ENCODE data around the gene SND1. TPM values are rescaled to one million over a fixed set of nuclear protein-coding genes. Genes with fewer than 3 reads are reported as not detected.

SND1 gene
- total RNA-seq, 6 experiments from 2014 or later: 217 to 259 (median 247) TPM

DNA sequence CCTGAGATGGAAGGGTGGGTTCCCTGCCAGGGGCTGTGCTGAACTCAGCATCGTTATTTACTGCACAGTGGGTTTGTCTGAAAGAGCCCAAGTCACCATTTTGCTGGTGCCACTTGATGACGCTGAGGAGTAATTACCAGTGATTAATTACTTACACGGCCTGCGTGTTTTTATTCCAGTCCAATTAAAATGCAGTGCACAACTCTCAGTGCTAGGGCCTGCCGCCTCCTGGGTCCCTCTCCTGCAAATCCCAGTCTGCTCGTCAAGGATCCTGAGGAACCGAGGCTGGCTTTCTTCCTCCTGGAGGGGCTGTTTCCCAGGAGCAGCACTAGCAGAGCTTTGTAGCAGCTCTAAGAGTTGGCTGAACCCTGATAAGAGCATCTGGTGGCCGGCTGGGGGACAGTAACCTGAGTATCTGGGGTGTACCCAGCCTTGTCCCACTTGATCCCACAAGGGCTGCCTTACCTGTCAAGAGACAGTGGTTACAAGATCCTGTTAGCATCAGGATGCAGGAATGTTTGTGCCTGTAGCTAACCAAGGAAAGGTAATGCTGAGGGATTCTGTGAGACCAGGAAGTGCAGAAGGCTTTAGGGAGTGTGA lies 424.3 kb downstream of the SND1 start:
- Mint-ChIP-seq H3K4me3 (no peak overlapping the region), H3K27ac (no peak overlapping the region), H3K4me1 (ENCODE audit: low read depth) (no peaks in the 10 kb centered on the region), H3K36me3 (ENCODE audit: low read depth) (peaks cover 4% of the 10 kb centered on the region; the same call in 1 of the 2 replicates), H3K27me3 (ENCODE audit: insufficient read depth) (no peaks in the 10 kb centered on the region; the same call in none of the 2 replicates), H3K9me3 (no peaks in the 10 kb centered on the region)
- DNase-seq: no peak
- TF ChIP-seq, protein P1, sequence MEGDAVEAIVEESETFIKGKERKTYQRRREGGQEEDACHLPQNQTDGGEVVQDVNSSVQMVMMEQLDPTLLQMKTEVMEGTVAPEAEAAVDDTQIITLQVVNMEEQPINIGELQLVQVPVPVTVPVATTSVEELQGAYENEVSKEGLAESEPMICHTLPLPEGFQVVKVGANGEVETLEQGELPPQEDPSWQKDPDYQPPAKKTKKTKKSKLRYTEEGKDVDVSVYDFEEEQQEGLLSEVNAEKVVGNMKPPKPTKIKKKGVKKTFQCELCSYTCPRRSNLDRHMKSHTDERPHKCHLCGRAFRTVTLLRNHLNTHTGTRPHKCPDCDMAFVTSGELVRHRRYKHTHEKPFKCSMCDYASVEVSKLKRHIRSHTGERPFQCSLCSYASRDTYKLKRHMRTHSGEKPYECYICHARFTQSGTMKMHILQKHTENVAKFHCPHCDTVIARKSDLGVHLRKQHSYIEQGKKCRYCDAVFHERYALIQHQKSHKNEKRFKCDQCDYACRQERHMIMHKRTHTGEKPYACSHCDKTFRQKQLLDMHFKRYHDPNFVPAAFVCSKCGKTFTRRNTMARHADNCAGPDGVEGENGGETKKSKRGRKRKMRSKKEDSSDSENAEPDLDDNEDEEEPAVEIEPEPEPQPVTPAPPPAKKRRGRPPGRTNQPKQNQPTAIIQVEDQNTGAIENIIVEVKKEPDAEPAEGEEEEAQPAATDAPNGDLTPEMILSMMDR (IDR thresholded peaks at IDR 0.05): no peak

DNA sequence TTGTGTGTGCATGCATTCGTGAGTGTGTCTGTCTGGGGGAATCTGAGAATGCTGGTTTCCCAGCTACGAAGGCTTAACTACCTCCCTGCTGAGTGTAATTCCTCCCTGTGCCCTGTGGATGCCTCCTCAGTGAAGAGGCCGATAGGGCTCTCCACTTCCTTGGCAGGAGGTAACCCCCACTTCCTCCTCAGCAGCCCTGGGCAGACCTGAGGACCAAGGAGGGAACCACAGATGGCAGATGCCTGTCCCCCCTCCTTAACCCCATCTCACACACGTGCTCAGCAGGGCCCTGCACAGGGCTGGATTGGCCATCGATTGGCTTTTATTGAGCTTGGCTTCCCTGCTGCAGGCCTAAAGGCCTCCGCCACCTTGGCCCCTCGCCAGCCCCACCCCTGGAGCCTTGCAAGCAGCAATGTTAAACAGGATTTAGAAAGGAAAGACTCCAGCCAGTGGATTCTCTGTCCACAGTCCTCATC lies 424.8 kb downstream of the SND1 start:
- Mint-ChIP-seq H3K27ac (no peak overlapping the region), H3K9me3 (no peaks in the 10 kb centered on the region), H3K27me3 (ENCODE audit: insufficient read depth) (no peaks in the 10 kb centered on the region; the same call in none of the 2 replicates), H3K4me3 (no peak overlapping the region), H3K4me1 (ENCODE audit: low read depth) (no peaks in the 10 kb centered on the region), H3K36me3 (ENCODE audit: low read depth) (no peaks in the 10 kb centered on the region)
- TF ChIP-seq, protein P1 (IDR thresholded peaks at IDR 0.05): no peak
- no peak for DNase-seq

DNA sequence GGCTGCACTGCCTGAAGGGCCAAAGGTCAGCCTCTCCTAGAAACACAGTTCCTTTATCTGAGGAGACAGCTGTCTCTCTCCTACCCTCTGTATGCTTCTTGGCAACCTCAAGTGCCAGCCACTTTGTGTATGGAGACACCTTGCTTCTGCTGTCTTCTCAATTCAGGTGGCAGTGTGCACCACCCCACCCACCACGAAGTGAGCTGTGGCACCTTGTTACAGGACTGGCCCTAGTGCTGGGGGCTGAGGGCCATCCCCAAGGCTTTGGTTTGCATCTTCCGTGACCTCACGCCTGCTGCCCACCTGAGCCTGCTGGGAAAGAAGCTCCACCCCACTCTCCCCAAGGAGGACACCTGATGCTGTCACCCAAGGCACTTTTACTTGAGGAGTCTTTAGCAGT lies 426.3 kb downstream of the SND1 start:
- Mint-ChIP-seq H3K4me1 (ENCODE audit: low read depth) (peaks cover 5% of the 10 kb centered on the region), H3K27ac (no peak overlapping the region), H3K36me3 (ENCODE audit: low read depth) (no peaks in the 10 kb centered on the region), H3K4me3 (no peak overlapping the region), H3K9me3 (no peaks in the 10 kb centered on the region), H3K27me3 (ENCODE audit: insufficient read depth) (no peaks in the 10 kb centered on the region; the same call in none of the 2 replicates)
- TF ChIP-seq, protein P1 (IDR thresholded peaks at IDR 0.05): no peak
- no peak for DNase-seq

DNA sequence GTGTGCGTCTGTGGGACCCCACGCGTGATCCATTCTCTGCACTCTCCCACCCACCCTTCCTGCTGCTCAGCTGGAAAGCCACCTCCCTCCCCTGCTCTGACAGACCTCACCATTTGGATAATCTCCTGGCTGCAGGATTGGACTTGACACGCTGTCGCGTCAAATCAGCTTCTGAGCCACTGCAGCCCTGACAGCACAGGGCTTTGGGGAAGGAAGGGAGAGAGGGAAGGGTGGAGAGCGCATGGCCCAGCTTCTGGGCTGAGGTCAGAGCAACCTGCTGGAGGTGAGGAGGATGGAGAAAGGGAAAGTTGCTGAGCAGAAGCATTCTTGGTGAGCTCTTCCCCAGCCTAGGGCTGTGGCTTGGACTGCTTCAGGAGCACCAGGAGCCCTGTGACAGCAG lies 428.2 kb downstream of the SND1 start:
- no peaks in the 10 kb centered on the region for H3K9me3 Mint-ChIP-seq
- DNase-seq: no peak
- H3K4me1 Mint-ChIP-seq (ENCODE audit: low read depth): peaks cover 23% of the 10 kb centered on the region
- H3K27ac Mint-ChIP-seq: no peak overlapping the region; the same call in 1 of the 2 replicates
- H3K4me3 Mint-ChIP-seq: no peak overlapping the region
- no peaks in the 10 kb centered on the region; the same call in none of the 2 replicates for H3K27me3 Mint-ChIP-seq (ENCODE audit: insufficient read depth)
- no peaks in the 10 kb centered on the region for H3K36me3 Mint-ChIP-seq (ENCODE audit: low read depth)
- TF ChIP-seq, protein P1 (IDR thresholded peaks at IDR 0.05): no peak

DNA sequence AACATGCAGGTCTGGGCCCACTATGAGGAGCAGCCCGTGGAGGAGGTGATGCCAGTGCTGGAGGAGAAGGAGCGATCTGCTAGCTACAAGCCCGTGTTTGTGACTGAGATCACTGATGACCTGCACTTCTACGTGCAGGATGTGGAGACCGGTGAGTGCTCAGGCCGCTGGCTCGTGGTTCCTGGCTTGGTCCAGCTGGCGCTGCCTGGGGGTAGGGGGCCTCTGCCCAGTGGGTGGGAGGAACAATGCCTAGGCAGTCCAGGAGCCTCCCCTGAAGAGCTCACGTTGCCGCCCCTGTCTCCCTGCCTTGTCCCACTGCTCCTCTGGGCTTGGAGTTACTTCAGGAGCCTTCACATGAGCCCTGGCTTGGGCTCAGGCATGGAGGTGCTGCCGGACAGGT lies 429.4 kb downstream of the SND1 start:
- Mint-ChIP-seq H3K27ac (no peak overlapping the region), H3K36me3 (ENCODE audit: low read depth) (peaks cover 5% of the 10 kb centered on the region), H3K4me1 (ENCODE audit: low read depth) (peaks cover 31% of the 10 kb centered on the region), H3K9me3 (no peaks in the 10 kb centered on the region), H3K27me3 (ENCODE audit: insufficient read depth) (no peaks in the 10 kb centered on the region; the same call in none of the 2 replicates), H3K4me3 (no peak overlapping the region)
- TF ChIP-seq, protein P1 (IDR thresholded peaks at IDR 0.05): no peak
- no peak for DNase-seq
